HepG2 (cell line): ENCODE results near the gene RTN3. TPM values are rescaled to one million over a fixed set of nuclear protein-coding genes. Genes with fewer than 3 reads are reported as not detected.

ENCODE experiments used
- ATAC-seq: fragments of 200-7000 bp; cut with Tn5 transposase; 3 replicates; pipeline ENCODE4 v1.9.1; 2020; ENCODE audit warnings: mild to moderate bottlenecking, moderate library complexity
- BruUV-seq: library from RNA; stranded (reverse); fragments of 400-500 nt; replicated peaks from 2 replicates; lab custom pipeline; 2021; lab: Mats Ljungman, UMichigan
- CTCF ChIA-PET: fragments of 300-600 bp; formaldehyde crosslinking; extraction: SDS; loops from one replicate; lab custom pipeline; 2021; ENCODE audit warnings: low total read pairs, inconsistent platforms, low intra/inter-chr PET ratio; lab: Yijun Ruan, JAX
- POLR2A ChIA-PET: fragments of 350-600 bp; sonication (Branson Sonifier 250); formaldehyde crosslinking; loops from one replicate; lab custom pipeline; 2020; ENCODE audit warnings: antibody characterized with exemption, inconsistent platforms; lab: Yijun Ruan, JAX
- DNase-seq: peaks from one replicate; pipeline ENCODE4 v3.0.0-alpha.2; 2015; ENCODE audit warnings: low spot score
- FAIRE-seq: peaks from 3 replicates; lab custom pipeline; 2011; peaks lifted over from hg19 to GRCh38; lab: Jason Lieb, UNC
- H2AFZ ChIP-seq: one replicate; pipeline ENCODE4 v1.6.1; 2011; ENCODE audit warnings: low read length, inconsistent platforms
- H3K27ac ChIP-seq: fragments of 300-600 bp; 3 replicates; pipeline ENCODE4 v1.8.0; 2011; ENCODE audit warnings: mixed run types, mild to moderate bottlenecking, mixed read lengths, low read length, inconsistent platforms; ENCODE audit not compliant: insufficient read depth; ENCODE audit errors: extremely low read length
- H3K27me3 ChIP-seq, 2 experiments: fragments of 200-600 bp in 1 of 2; 2 replicates in 1 of 2; 3 replicates in 1 of 2; pipeline versions ENCODE4 v1.6.0 to v1.8.0; 2011; ENCODE audit warnings: low read length in 2 of 2, mild to moderate bottlenecking in 2 of 2, moderate library complexity in 2 of 2, inconsistent platforms in 1 of 2; ENCODE audit not compliant: insufficient read depth in 2 of 2, control insufficient read depth in 1 of 2
- H3K36me3 ChIP-seq, 2 experiments: fragments of 200-600 bp in 1 of 2; replicated peaks in 1 of 2; 2 replicates in 1 of 2; 3 replicates in 1 of 2; pipeline versions ENCODE4 v1.5.1 to v1.8.0; 2011; ENCODE audit warnings: low read length in 2 of 2, inconsistent platforms in 1 of 2; ENCODE audit not compliant: insufficient read depth in 2 of 2, control insufficient read depth in 1 of 2
- H3K4me1 ChIP-seq: 2 replicates; pipeline ENCODE4 v1.5.1; 2012; ENCODE audit warnings: low read length, inconsistent platforms; ENCODE audit not compliant: insufficient read depth
- H3K4me2 ChIP-seq: 2 replicates; pipeline ENCODE4 v1.6.0; 2011; ENCODE audit warnings: low read depth, low read length, inconsistent platforms
- H3K4me3 ChIP-seq, 3 experiments: fragments of 200-600 bp in 1 of 3; sonication (generic), shearing (Covaris generic) in 1 of 3; replicated peaks in 1 of 3; 2 replicates each; pipeline ENCODE4 v1.5.1; 2011 to 2016; ENCODE audit warnings: low read length in 3 of 3, inconsistent platforms in 2 of 3, low read depth in 2 of 3, mild to moderate bottlenecking in 2 of 3, control low read depth in 1 of 3, mixed read lengths in 1 of 3; ENCODE audit not compliant: insufficient read depth in 1 of 3
- H3K79me2 ChIP-seq: one replicate; pipeline ENCODE4 v1.6.1; 2011; ENCODE audit warnings: low read length, inconsistent platforms; ENCODE audit not compliant: insufficient read depth
- H3K9ac ChIP-seq: 2 replicates; pipeline ENCODE4 v1.6.0; 2011; ENCODE audit warnings: mild to moderate bottlenecking, low read depth, low read length, inconsistent platforms; ENCODE audit not compliant: insufficient read depth
- H3K9me3 ChIP-seq: 2 replicates; pipeline ENCODE4 v1.5.1; 2012; ENCODE audit warnings: mild to moderate bottlenecking, low read length
- H4K20me1 ChIP-seq: 2 replicates; pipeline ENCODE4 v1.6.0; 2011; ENCODE audit warnings: inconsistent platforms, mild to moderate bottlenecking, low read length, moderate library complexity; ENCODE audit not compliant: insufficient read depth
- ERF ChIP-seq: IDR thresholded peaks from 2 replicates; pipeline ENCODE4 v1.6.1; 2018; ENCODE audit warnings: missing biosample characterization, missing genetic modification reagents
- FOXK2 ChIP-seq: fragments of 450-650 bp; IDR thresholded peaks from 2 replicates; pipeline ENCODE4 v1.6.1; 2016
- HNRNPLL ChIP-seq: fragments of 200-400 bp; formaldehyde crosslinking; IDR thresholded peaks from 2 replicates; pipeline ENCODE4 v1.6.1; 2017; ENCODE audit warnings: mild to moderate bottlenecking, low read depth, low read length; ENCODE audit not compliant: poor library complexity, severe bottlenecking
- KAT2B ChIP-seq: fragments of 150-350 bp; IDR thresholded peaks from 2 replicates; pipeline ENCODE4 v1.6.1; 2014; ENCODE audit warnings: low read depth, low read length, borderline replicate concordance
- KDM2A ChIP-seq: sonication (generic); formaldehyde crosslinking; IDR thresholded peaks from 2 replicates; pipeline ENCODE4 v1.4.0; 2020; ENCODE audit warnings: low read depth, missing genetic modification reagents, borderline replicate concordance
- MAZ ChIP-seq, 2 experiments: sonication (generic) in 1 of 2; formaldehyde crosslinking in 1 of 2; IDR thresholded peaks; 2 replicates each; pipeline versions ENCODE4 v1.5.0 to v1.6.1; 2012 to 2020; ENCODE audit warnings: low read depth in 2 of 2, mild to moderate bottlenecking in 2 of 2, borderline replicate concordance in 1 of 2, improper control_type of control experiment in 1 of 2, low read length in 1 of 2, missing genetic modification reagents in 1 of 2, moderate library complexity in 1 of 2
- MTA1 ChIP-seq: sonication (generic); formaldehyde crosslinking; IDR thresholded peaks from 2 replicates; pipeline ENCODE4 v1.4.0; 2020; ENCODE audit warnings: missing genetic modification reagents, mild to moderate bottlenecking, borderline replicate concordance
- MYNN ChIP-seq: sonication (generic); formaldehyde crosslinking; IDR thresholded peaks from 2 replicates; pipeline ENCODE4 v1.4.0; 2020; ENCODE audit warnings: mild to moderate bottlenecking, low read depth, missing genetic modification reagents
- NR2F2 ChIP-seq: IDR thresholded peaks from 2 replicates; pipeline ENCODE4 v1.6.1; 2012; ENCODE audit warnings: low read depth, inconsistent platforms, borderline replicate concordance
- RAD21 ChIP-seq: fragments of 450-650 bp; formaldehyde crosslinking; IDR thresholded peaks from 2 replicates; pipeline ENCODE4 v1.5.0; 2020; ENCODE audit warnings: mild to moderate bottlenecking
- RBFOX2 ChIP-seq: fragments of 200-400 bp; formaldehyde crosslinking; IDR thresholded peaks from 2 replicates; pipeline ENCODE4 v1.6.1; 2017; ENCODE audit warnings: low read depth, mild to moderate bottlenecking, low read length
- SYNCRIP ChIP-seq: fragments of 200-400 bp; formaldehyde crosslinking; IDR thresholded peaks from 2 replicates; pipeline ENCODE4 v1.6.1; 2018; ENCODE audit warnings: mild to moderate bottlenecking, low read depth, low read length; ENCODE audit not compliant: insufficient read depth
- THYN1 ChIP-seq: sonication (generic); formaldehyde crosslinking; IDR thresholded peaks from 2 replicates; pipeline ENCODE4 v1.8.1; 2023; ENCODE audit warnings: low read depth, mild to moderate bottlenecking, moderate library complexity, missing genetic modification reagents, borderline replicate concordance
- YY1 ChIP-seq: IDR thresholded peaks from 2 replicates; pipeline ENCODE4 v1.6.1; 2011; ENCODE audit warnings: low read length, low read depth, moderate library complexity, mild to moderate bottlenecking; ENCODE audit not compliant: insufficient read depth, insufficient replicate concordance
- ZFP36 ChIP-seq: fragments of 150-350 bp; IDR thresholded peaks from 2 replicates; pipeline ENCODE4 v1.6.1; 2018; ENCODE audit warnings: borderline replicate concordance, low read length, low read depth; ENCODE audit not compliant: partially characterized antibody
- ZFX ChIP-seq: sonication (generic); formaldehyde crosslinking; IDR thresholded peaks from 2 replicates; pipeline ENCODE4 v1.4.0; 2020; ENCODE audit warnings: mild to moderate bottlenecking, low read depth, missing genetic modification reagents, moderate library complexity
- ZNF234 ChIP-seq: sonication (generic); formaldehyde crosslinking; conservative IDR thresholded peaks from 2 replicates; pipeline ENCODE4 v1.5.1; 2020; ENCODE audit warnings: mild to moderate bottlenecking, missing genetic modification reagents
- ZNF264 ChIP-seq: sonication (generic); formaldehyde crosslinking; IDR thresholded peaks from 2 replicates; pipeline ENCODE4 v1.4.0; 2020; ENCODE audit warnings: missing genetic modification reagents
- ZNF777 ChIP-seq: sonication (generic); formaldehyde crosslinking; IDR thresholded peaks from 2 replicates; pipeline ENCODE4 v1.4.0; 2020; ENCODE audit warnings: missing genetic modification reagents
- ZNF780A ChIP-seq: sonication (generic); formaldehyde crosslinking; IDR thresholded peaks from 2 replicates; pipeline ENCODE4 v1.8.0; 2022; ENCODE audit warnings: mild to moderate bottlenecking, missing genetic modification reagents, moderate library complexity
- ZZZ3 ChIP-seq: sonication (generic); formaldehyde crosslinking; IDR thresholded peaks from 2 replicates; pipeline ENCODE4 v1.4.0; 2020; ENCODE audit warnings: missing genetic modification reagents, mild to moderate bottlenecking, borderline replicate concordance
- WGBS: methylation state at CpG from one replicate; pipeline ENCODE4 v1.1.6; 2017; ENCODE audit warnings: low lambda C conversion rate; 5-methylcytosine and 5-hydroxymethylcytosine counted together
- in situ Hi-C: cut with HindIII; loops from 2 replicates; pipeline ENCODE4 v1.10.0; 2017; ENCODE audit warnings: low pct_unique_long_range_greater_than_20kb; ENCODE audit not compliant: extremely low pct_ligation_motif_present
- intact Hi-C: fragments of 100-400 bp; cut with micrococcal nuclease; formaldehyde crosslinking; loops from one replicate; pipeline ENCODE4 v1.10.0; 2022; ENCODE audit not compliant: unreplicated experiment
- polyA plus RNA-seq, 8 experiments: library from polyadenylated mRNA; depleted of rRNA in 3 of 8; stranded (reverse) in 7 of 8; unstranded in 1 of 8; fragments of >200 nt; fragmentation: Illumina TruSeq in 4 of 8; extraction: Trizol in 4 of 8; gene quantifications; 2 replicates each; pipeline versions ENCODE4 v1.2.1 to v1.2.3, GENCODE V29; 2011 to 2016; ENCODE audit warnings: low read depth in 4 of 8, missing spikeins in 1 of 8, mixed read lengths in 1 of 8; ENCODE audit not compliant: insufficient read depth in 1 of 8
- total RNA-seq, 5 experiments: library from RNA; depleted of rRNA; stranded (reverse); fragments of >200 nt; fragmentation: Illumina TruSeq; extraction: Trizol; gene quantifications; 2 replicates each; pipeline ENCODE4 v1.2.3, GENCODE V29; 2016; ENCODE audit warnings: low read depth in 1 of 5

Gene RTN3
- total and polyA plus RNA-seq, 2 of the 13 experiments (the other 11 are each of a cell fraction or from before 2014, with no cell fraction given), result 32.2 to 41.1 TPM

DNA sequence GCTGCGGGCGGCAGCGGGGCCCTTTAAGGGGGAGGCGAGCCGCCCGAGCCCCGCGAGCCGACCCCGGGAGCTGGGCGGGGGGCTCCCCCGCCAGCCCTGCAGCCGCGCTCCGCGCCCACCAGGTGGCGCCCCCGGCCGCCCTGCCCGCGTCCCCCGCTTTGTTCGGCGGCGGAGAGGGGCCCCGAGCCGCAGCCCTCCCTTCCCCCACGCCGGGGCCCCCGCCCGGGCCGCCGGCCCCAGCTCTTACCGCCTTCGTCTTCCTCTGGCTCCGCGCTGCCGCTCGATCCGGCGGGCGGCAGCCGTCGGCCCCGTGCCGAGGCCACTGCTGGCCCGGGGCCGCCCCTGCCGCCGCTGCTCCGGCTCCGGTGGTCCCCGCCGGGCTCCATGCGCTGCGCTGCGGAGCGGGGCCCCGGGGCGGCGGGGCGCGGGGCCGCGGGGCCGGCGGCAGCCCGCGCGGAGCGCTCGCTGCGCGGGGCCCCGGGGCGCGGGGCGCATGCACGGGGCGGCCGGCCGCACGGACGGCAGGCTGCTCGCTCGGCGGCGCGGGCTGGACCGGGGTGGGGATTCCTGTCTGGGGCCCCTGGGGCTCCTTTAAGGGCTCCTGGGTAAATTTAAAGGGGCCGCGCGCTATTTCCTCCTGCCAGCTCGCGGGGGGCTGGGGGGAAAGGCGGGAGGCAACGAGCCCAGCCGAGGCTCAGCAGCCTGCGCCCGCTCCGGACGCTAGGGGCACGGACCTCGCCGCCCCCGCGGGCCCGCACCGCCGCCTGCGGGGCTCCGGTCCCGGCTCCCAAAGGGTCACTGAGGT, 87.1 kb downstream of the RTN3 start, which contains the start of gene ZFTA (continued):
- TF ChIP-seq MAZ (IDR thresholded peaks at IDR 0.05; ENCODE audit: borderline replicate concordance, low read depth, low read length), result peak; percentile 47; the same call in 1 of the 2 replicates
- TF ChIP-seq MAZ (CRISPR knock-in tag; IDR thresholded peaks at IDR 0.05; ENCODE audit: low read depth), result no peak
- peak; percentile 90 for TF ChIP-seq RAD21 (CRISPR knock-in tag)
- TF ChIP-seq ZNF780A (CRISPR knock-in tag), result no peak
- TF ChIP-seq ZNF264 (CRISPR knock-in tag), result no peak
- no peak for TF ChIP-seq NR2F2
- peak; percentile 65 for TF ChIP-seq YY1
- no peak for TF ChIP-seq THYN1
- TF ChIP-seq HNRNPLL, result peak; percentile 37

GRCh38 chr11:63769042-63769713, 87.9 kb downstream of the RTN3 start:
- ATAC-seq (peak; percentile 14), FAIRE-seq (no peak), DNase-seq (no peak)
- Histone ChIP-seq H2AFZ (no peak overlapping the region), H3K27me3 (peaks cover 0 to 4% of the 10 kb centered on the region in 2 experiments; a peak in 1 of 5 replicates), H3K4me1 (peaks cover 43% of the 10 kb centered on the region), H3K36me3 (no peaks in the 10 kb centered on the region), H3K9me3 (no peaks in the 10 kb centered on the region), H3K4me2 (peak overlapping the region; percentile 93), H3K9ac (peak overlapping the region; percentile 74), H3K79me2 (peaks cover 7% of the 10 kb centered on the region), H3K4me3 (peak overlapping the region; percentile 65 to 85 (median 68)), H4K20me1 (no peaks in the 10 kb centered on the region; the same call in 1 of the 2 replicates), H3K27ac (peak overlapping the region; percentile 61)
- BruUV-seq, result no TSS peak
- in situ Hi-C loops, result loop anchor here (10.0 kb wide), 1 partner anchor 146 kb away; the partner anchor contains the start of gene RCOR2
- intact Hi-C loops, result loop anchor here (2.0 to 10.0 kb wide), 3 partner anchors 44 to 178 kb away; partner anchors contain the start of gene SPINDOC
- ChIA-PET CTCF (no interaction called here), POLR2A (interaction anchor here (0.6 to 4.3 kb wide), 7 partner anchors 9 to 176 kb away, joined by 4 to 15 read pairs (median 11); partner anchors contain the start of genes MARK2 and RTN3)
- WGBS, result 0% methylated on average over 8 of the region's 82 CpGs
- peak; percentile 43 for TF ChIP-seq RBFOX2
- TF ChIP-seq ZFX (CRISPR knock-in tag), result peak; percentile 49; the same call in 1 of the 2 replicates
- TF ChIP-seq ZNF234 (CRISPR knock-in tag), result 0 out of 2 replicates have a peak, but pooled peaks have one; percentile 80
- TF ChIP-seq KDM2A (CRISPR knock-in tag), result peak; percentile 15; the same call in 1 of the 2 replicates
- no peak for TF ChIP-seq FOXK2
- peak; percentile 39; the same call in 1 of the 2 replicates for TF ChIP-seq MTA1
- TF ChIP-seq ZZZ3 (CRISPR knock-in tag), result no peak
- peak; percentile 76 for TF ChIP-seq ZNF777 (CRISPR knock-in tag)
- no peak for TF ChIP-seq SYNCRIP
- no peak for TF ChIP-seq ERF (CRISPR knock-in tag)
- TF ChIP-seq KAT2B, result no peak
- no peak for TF ChIP-seq ZFP36
- no peak for TF ChIP-seq MYNN (CRISPR knock-in tag)
